Large intestine (tissue), 3 donors: Measurements from ENCODE around the gene SP140L. TPM values are rescaled to one million over a fixed set of nuclear protein-coding genes. Genes with fewer than 3 reads are reported as not detected.
"Not testable (repeated sequence)": the region's sequence is repeated elsewhere in the genome, so short reads cannot be mapped to it uniquely, and the experiment has no call there.

Source experiments
- DNase-seq, 2 donors: peaks; one replicate each; pipeline versions ENCODE4 v3.0.0 to v3.0.0-alpha.2; 2013
- H3K27ac ChIP-seq: one replicate; pipeline ENCODE4 v1.5.1; 2013; ENCODE audit warnings: low read length
- H3K27me3 ChIP-seq: 2 replicates; pipeline ENCODE4 v1.6.1; 2013; ENCODE audit warnings: low read length; ENCODE audit not compliant: control insufficient read depth, insufficient read depth
- H3K36me3 ChIP-seq: 2 replicates; pipeline ENCODE4 v1.6.1; 2013; ENCODE audit warnings: low read length; ENCODE audit not compliant: control insufficient read depth, insufficient read depth
- H3K4me1 ChIP-seq: one replicate; pipeline ENCODE4 v1.6.1; 2013; ENCODE audit warnings: low read length; ENCODE audit not compliant: control insufficient read depth, insufficient read depth
- H3K4me3 ChIP-seq: one replicate; pipeline ENCODE4 v1.5.1; 2013; ENCODE audit warnings: low read length
- H3K9me3 ChIP-seq: one replicate; pipeline ENCODE4 v1.6.1; 2013; ENCODE audit warnings: mild to moderate bottlenecking, low read depth, low read length, moderate library complexity; ENCODE audit not compliant: control insufficient read depth
- WGBS: methylation state at CpG from one replicate; pipeline ENCODE4 v1.1.5; 2013; ENCODE audit warnings: low lambda C conversion rate; ENCODE audit not compliant: insufficient coverage; 5-methylcytosine and 5-hydroxymethylcytosine counted together
- polyA plus RNA-seq: library from polyadenylated mRNA; unstranded; fragments of 120-200 nt; gene quantifications from one replicate; pipeline ENCODE4 v1.2.1, GENCODE V29; 2013

The SP140L gene
- polyA plus RNA-seq, 1 donor, result 20.4 TPM

- Histone ChIP-seq H3K27ac (no peak overlapping the region), H3K27me3 (no peaks in the 10 kb centered on the region), H3K9me3 (peaks cover 4% of the 10 kb centered on the region), H3K4me3 (no peak overlapping the region), H3K4me1 (no peaks in the 10 kb centered on the region), H3K36me3 (peaks cover 23% of the 10 kb centered on the region)
- no peak for DNase-seq
- 33% methylated on average over 1 of the region's 1 CpG for WGBS
Measured at GRCh38 chr2:230362030-230362691, 35.2 kb downstream of the SP140L start.

- Histone ChIP-seq H3K9me3 (no peaks in the 10 kb centered on the region), H3K4me3 (no peak overlapping the region), H3K27ac (no peak overlapping the region), H3K36me3 (peaks cover 8% of the 10 kb centered on the region), H3K4me1 (no peaks in the 10 kb centered on the region), H3K27me3 (no peaks in the 10 kb centered on the region)
- no CpG with 5 or more reads among the region's 2 CpGs for WGBS
- no peak for DNase-seq
Measured at GRCh38 chr2:230382108-230382507, 55.1 kb downstream of the SP140L start.

- no peaks in the 10 kb centered on the region for H3K27me3 ChIP-seq
- 69% methylated on average over 2 of the region's 5 CpGs for WGBS
Measured at GRCh38 chr2:230383453-230383852, 56.5 kb downstream of the SP140L start.

GRCh38 chr2:230384986-230385385, 58.0 kb downstream of the SP140L start:
- Histone ChIP-seq H3K36me3 (peaks cover 22% of the 10 kb centered on the region), H3K27ac (no peak overlapping the region), H3K4me3 (no peak overlapping the region), H3K27me3 (no peaks in the 10 kb centered on the region), H3K9me3 (no peaks in the 10 kb centered on the region), H3K4me1 (no peaks in the 10 kb centered on the region)
- WGBS, result no CpG with 5 or more reads among the region's 6 CpGs
- DNase-seq, result no peak

More at GRCh38 chr2:230383453-230383852, 56.5 kb downstream of the SP140L start:
- H3K27ac ChIP-seq, result no peak overlapping the region
- no peak overlapping the region for H3K4me3 ChIP-seq
- no peaks in the 10 kb centered on the region for H3K9me3 ChIP-seq
- H3K36me3 ChIP-seq, result peaks cover 8% of the 10 kb centered on the region
- no peak for DNase-seq
- no peaks in the 10 kb centered on the region for H3K4me1 ChIP-seq

- H3K36me3 ChIP-seq, result peaks cover 22% of the 10 kb centered on the region
Measured at GRCh38 chr2:230394301-230394700, 67.3 kb downstream of the SP140L start.

GRCh38 chr2:230398698-230399097, 71.7 kb downstream of the SP140L start:
- not testable (repeated sequence) for H3K27ac ChIP-seq, H3K4me3 ChIP-seq, H3K4me1 ChIP-seq, H3K9me3 ChIP-seq, H3K27me3 ChIP-seq, DNase-seq
- peaks cover 18% of the 10 kb centered on the region for H3K36me3 ChIP-seq
- no CpG with 5 or more reads among the region's 6 CpGs for WGBS

More at GRCh38 chr2:230394301-230394700, 67.3 kb downstream of the SP140L start:
- no peak overlapping the region for H3K4me3 ChIP-seq
- no CpG with 5 or more reads among the region's 2 CpGs for WGBS
- DNase-seq, result no peak
- H3K4me1 ChIP-seq, result no peaks in the 10 kb centered on the region
- no peaks in the 10 kb centered on the region for H3K9me3 ChIP-seq
- no peak overlapping the region for H3K27ac ChIP-seq
- no peaks in the 10 kb centered on the region for H3K27me3 ChIP-seq

- no CpG with 5 or more reads among the region's 7 CpGs for WGBS
- no peak for DNase-seq
Measured at GRCh38 chr2:230400041-230400440, 73.0 kb downstream of the SP140L start.

GRCh38 chr2:230400454-230400853, 73.5 kb downstream of the SP140L start:
- H3K36me3 ChIP-seq, result peaks cover 22% of the 10 kb centered on the region
- H3K4me1 ChIP-seq, result no peaks in the 10 kb centered on the region
- no CpG with 5 or more reads among the region's 5 CpGs for WGBS
- DNase-seq, result no peak
- H3K27ac ChIP-seq, result no peak overlapping the region
- no peak overlapping the region for H3K4me3 ChIP-seq
- H3K27me3 ChIP-seq, result no peaks in the 10 kb centered on the region
- no peaks in the 10 kb centered on the region for H3K9me3 ChIP-seq

More at GRCh38 chr2:230400041-230400440, 73.0 kb downstream of the SP140L start:
- H3K27ac ChIP-seq, result no peak overlapping the region
- no peaks in the 10 kb centered on the region for H3K27me3 ChIP-seq
- no peaks in the 10 kb centered on the region for H3K9me3 ChIP-seq
- no peaks in the 10 kb centered on the region for H3K4me1 ChIP-seq
- H3K4me3 ChIP-seq, result no peak overlapping the region
- peaks cover 20% of the 10 kb centered on the region for H3K36me3 ChIP-seq

- not testable (repeated sequence) for H3K9me3 ChIP-seq, DNase-seq, H3K4me1 ChIP-seq, H3K27ac ChIP-seq, H3K4me3 ChIP-seq, H3K27me3 ChIP-seq
- peaks cover 22% of the 10 kb centered on the region for H3K36me3 ChIP-seq
- WGBS, result no CpG with 5 or more reads among the region's 6 CpGs
Measured at GRCh38 chr2:230401026-230401425, 74.0 kb downstream of the SP140L start.

- H3K27me3 ChIP-seq, result no peaks in the 10 kb centered on the region
- peaks cover 19% of the 10 kb centered on the region for H3K36me3 ChIP-seq
- no CpG with 5 or more reads among the region's 7 CpGs for WGBS
- H3K4me3 ChIP-seq, result no peak overlapping the region
- no peaks in the 10 kb centered on the region for H3K4me1 ChIP-seq
- no peak overlapping the region for H3K27ac ChIP-seq
- no peak for DNase-seq
- H3K9me3 ChIP-seq, result no peaks in the 10 kb centered on the region
Measured at GRCh38 chr2:230403746-230404145, 76.8 kb downstream of the SP140L start.

GRCh38 chr2:230405824-230406223, 78.8 kb downstream of the SP140L start:
- WGBS, result no CpG with 5 or more reads among the region's 3 CpGs
- Histone ChIP-seq H3K4me3 (no peak overlapping the region), H3K4me1 (peaks cover under 1% of the 10 kb centered on the region), H3K36me3 (peaks cover 9% of the 10 kb centered on the region), H3K27ac (no peak overlapping the region), H3K9me3 (no peaks in the 10 kb centered on the region), H3K27me3 (no peaks in the 10 kb centered on the region)
- no peak for DNase-seq
